ENCODE measurements around the gene WDR45. TPM values are rescaled to one million over a fixed set of nuclear protein-coding genes. Genes with fewer than 3 reads are reported as not detected.

WDR45 gene
- total RNA-seq, 6 experiments from 2014 or later, result 37.4 to 46.6 (median 41.0) TPM

DNA sequence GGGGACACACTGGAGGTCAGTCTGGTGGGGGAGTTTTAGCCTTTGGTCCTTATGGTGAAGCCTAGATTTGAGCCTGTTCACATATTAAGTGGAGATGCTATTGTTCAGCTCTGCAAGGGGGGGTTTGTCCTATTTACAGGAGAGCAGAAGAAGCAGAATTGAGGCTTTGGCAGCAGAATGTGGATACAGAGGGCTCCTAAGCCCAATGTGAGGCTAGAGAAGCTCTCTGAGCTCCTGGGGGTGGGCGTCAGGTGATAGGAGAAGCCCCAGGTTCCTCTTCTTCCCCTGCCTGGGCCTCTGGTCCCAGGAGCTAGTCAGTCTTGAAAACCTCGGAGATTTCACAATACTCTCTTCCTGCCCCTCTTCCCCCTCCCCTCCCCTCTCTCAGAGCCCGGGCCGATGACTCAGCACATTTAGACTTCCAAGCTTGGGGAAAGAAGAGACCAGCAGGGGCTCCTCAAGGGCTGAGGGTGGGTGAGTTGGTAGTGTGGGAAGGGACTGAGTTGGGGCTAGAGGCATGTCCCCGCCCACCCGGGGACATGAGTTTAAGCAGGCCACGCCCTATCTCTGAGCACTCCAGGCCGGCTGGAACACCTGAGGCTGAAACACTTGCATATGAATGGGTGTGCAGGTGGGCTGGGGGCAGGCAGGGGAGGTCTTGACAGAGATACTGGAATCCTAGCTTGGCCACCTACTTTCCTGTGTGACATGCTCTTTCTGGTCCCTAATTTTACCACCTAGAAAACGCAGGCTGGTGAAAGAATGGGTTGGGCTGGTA lies 39.9 kb downstream of the WDR45 start:
- Mint-ChIP-seq H3K4me1 (ENCODE audit: low read depth) (peaks cover 40% of the 10 kb centered on the region), H3K27me3 (ENCODE audit: insufficient read depth) (peaks cover 1% of the 10 kb centered on the region; the same call in 1 of the 2 replicates), H3K9me3 (no peaks in the 10 kb centered on the region), H3K27ac (peak overlapping the region; percentile 97), H3K4me3 (peak overlapping the region; percentile 93), H3K36me3 (ENCODE audit: low read depth) (peaks cover 28% of the 10 kb centered on the region)
- DNase-seq, result peak; percentile 86
- TF ChIP-seq, protein P1, sequence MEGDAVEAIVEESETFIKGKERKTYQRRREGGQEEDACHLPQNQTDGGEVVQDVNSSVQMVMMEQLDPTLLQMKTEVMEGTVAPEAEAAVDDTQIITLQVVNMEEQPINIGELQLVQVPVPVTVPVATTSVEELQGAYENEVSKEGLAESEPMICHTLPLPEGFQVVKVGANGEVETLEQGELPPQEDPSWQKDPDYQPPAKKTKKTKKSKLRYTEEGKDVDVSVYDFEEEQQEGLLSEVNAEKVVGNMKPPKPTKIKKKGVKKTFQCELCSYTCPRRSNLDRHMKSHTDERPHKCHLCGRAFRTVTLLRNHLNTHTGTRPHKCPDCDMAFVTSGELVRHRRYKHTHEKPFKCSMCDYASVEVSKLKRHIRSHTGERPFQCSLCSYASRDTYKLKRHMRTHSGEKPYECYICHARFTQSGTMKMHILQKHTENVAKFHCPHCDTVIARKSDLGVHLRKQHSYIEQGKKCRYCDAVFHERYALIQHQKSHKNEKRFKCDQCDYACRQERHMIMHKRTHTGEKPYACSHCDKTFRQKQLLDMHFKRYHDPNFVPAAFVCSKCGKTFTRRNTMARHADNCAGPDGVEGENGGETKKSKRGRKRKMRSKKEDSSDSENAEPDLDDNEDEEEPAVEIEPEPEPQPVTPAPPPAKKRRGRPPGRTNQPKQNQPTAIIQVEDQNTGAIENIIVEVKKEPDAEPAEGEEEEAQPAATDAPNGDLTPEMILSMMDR (IDR thresholded peaks at IDR 0.05), result peak; percentile 23; the same call in 1 of the 2 replicates

DNA sequence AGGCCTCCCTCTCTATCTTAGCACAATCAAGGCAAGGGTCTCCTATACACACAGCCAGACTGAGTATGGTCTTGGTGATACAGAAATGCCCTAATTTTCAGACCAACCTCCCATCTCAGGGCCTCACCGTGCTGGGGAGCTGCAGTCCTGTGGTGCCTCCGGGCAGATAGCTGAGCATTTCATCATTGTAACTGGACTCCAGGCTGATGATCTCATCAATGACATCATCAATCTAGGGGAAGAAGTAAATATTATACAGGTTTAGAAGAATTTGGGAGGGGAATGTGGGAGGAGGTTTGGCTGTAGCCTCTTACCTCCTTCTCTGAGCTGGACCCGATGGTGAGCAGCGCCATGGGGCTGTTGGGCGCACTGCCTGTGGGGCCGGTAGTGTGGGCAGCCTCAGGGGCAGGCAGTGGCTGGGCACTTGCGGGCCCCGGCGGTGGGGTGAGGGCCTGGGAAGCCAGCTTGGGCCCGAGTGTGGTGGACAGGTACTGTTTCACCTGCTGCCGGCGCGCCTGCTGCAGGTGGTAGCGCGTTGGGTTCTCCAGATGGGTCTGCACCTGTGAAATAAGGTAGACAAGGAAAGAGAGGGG lies 41.7 kb downstream of the WDR45 start:
- TF ChIP-seq, protein P1 (IDR thresholded peaks at IDR 0.05), result no peak
- Mint-ChIP-seq H3K9me3 (no peaks in the 10 kb centered on the region), H3K4me3 (peak overlapping the region; percentile 77), H3K27me3 (ENCODE audit: insufficient read depth) (no peaks in the 10 kb centered on the region; the same call in 1 of the 2 replicates), H3K27ac (peak overlapping the region; percentile 97), H3K4me1 (ENCODE audit: low read depth) (peaks cover 37% of the 10 kb centered on the region), H3K36me3 (ENCODE audit: low read depth) (peaks cover 37% of the 10 kb centered on the region)
- peak; percentile 69 for DNase-seq

DNA sequence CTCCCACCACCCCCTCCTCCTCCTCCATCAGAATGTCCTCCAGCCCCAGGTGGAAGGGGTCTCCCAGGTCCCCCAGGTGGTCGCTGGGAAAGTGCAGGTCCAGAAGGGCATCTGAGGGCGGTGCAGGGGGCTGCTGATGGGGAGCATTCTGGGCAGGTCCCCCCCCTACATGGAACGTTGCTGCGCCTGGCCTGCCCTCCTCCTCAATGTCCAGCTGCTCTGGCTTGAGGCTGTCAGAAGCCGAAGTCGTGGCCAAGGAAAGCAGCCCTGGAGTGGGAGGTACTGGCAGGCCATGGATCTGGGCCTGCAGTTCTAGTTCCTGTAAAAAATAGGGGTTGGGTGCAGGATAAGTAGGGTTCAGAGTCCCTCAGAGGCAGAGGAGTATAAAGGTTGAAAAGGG lies 49.4 kb downstream of the WDR45 start:
- TF ChIP-seq, protein P1 (IDR thresholded peaks at IDR 0.05), result no peak
- Mint-ChIP-seq H3K27me3 (ENCODE audit: insufficient read depth) (no peaks in the 10 kb centered on the region; the same call in 1 of the 2 replicates), H3K4me3 (no peak overlapping the region), H3K4me1 (ENCODE audit: low read depth) (peaks cover 7% of the 10 kb centered on the region; the same call in 1 of the 2 replicates), H3K9me3 (no peaks in the 10 kb centered on the region), H3K36me3 (ENCODE audit: low read depth) (peaks cover 21% of the 10 kb centered on the region), H3K27ac (no peak overlapping the region)
- DNase-seq, result no peak

DNA sequence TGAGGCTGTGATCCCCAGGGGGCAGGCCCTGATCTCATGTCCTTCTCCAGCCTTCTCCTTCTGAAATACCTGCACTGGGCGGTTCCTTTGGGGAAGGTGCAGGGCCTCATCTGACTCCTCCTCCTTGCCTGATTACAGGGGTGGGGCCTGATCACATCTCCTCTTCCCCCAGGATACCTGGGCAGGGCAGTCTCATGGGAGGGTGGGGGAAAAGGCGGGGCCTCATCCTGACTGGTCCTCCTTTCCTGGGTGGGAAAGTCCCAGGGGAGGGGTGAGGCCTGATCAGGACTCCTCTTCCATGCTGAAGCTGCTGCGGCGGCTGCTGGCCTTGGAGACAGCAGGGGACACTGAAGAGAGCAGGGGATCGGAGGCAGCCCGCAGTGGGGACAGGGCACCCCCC lies 49.8 kb downstream of the WDR45 start:
- TF ChIP-seq, protein P1 (IDR thresholded peaks at IDR 0.05), result no peak
- DNase-seq, result no peak
- Mint-ChIP-seq H3K4me3 (no peak overlapping the region), H3K27me3 (ENCODE audit: insufficient read depth) (no peaks in the 10 kb centered on the region; the same call in 1 of the 2 replicates), H3K27ac (no peak overlapping the region), H3K36me3 (ENCODE audit: low read depth) (peaks cover 20% of the 10 kb centered on the region), H3K4me1 (ENCODE audit: low read depth) (peaks cover 7% of the 10 kb centered on the region; the same call in 1 of the 2 replicates), H3K9me3 (no peaks in the 10 kb centered on the region)

Other genes starting within 250 kb of the WDR45 start
- not detected for gene PCSK1N, start 244.3 kb downstream of the WDR45 start, total RNA-seq (2021; fragmentation: NEBNext Ultra II Directional; extraction: Animal tissue kit (Norgen Biotek cat#: 25700))
- 10 to 100 TPM; 53.0 to 65.2 (median 61.6) TPM for gene TIMM17B, start 182.1 kb downstream of the WDR45 start, total RNA-seq (2021; fragmentation: NEBNext Ultra II Directional; extraction: Animal tissue kit (Norgen Biotek cat#: 25700))
- 10 to 100 TPM; 66.3 to 82.1 (median 71.1) TPM for gene PQBP1, start 182.0 kb downstream of the WDR45 start, total RNA-seq (2021; fragmentation: NEBNext Ultra II Directional; extraction: Animal tissue kit (Norgen Biotek cat#: 25700))
- 10 to 100 TPM; 45.0 to 53.7 (median 47.0) TPM for gene SLC35A2, start 168.2 kb downstream of the WDR45 start, total RNA-seq (2021; fragmentation: NEBNext Ultra II Directional; extraction: Animal tissue kit (Norgen Biotek cat#: 25700))
- gene PIM2, start 160.9 kb downstream of the WDR45 start, total RNA-seq (2021; fragmentation: NEBNext Ultra II Directional; extraction: Animal tissue kit (Norgen Biotek cat#: 25700)), result 1 to 10 TPM; 5.8 to 7.5 (median 6.5) TPM
- gene OTUD5, start 122.3 kb downstream of the WDR45 start, total RNA-seq (2021; fragmentation: NEBNext Ultra II Directional; extraction: Animal tissue kit (Norgen Biotek cat#: 25700)), result 10 to 100 TPM; 47.6 to 55.0 (median 52.7) TPM
- gene KCND1, start 108.0 kb downstream of the WDR45 start, total RNA-seq (2021; fragmentation: NEBNext Ultra II Directional; extraction: Animal tissue kit (Norgen Biotek cat#: 25700)), result 1 to 10 TPM; 3.0 to 6.2 (median 5.4) TPM
- gene GRIPAP1, start 77.6 kb downstream of the WDR45 start, total RNA-seq (2021; fragmentation: NEBNext Ultra II Directional; extraction: Animal tissue kit (Norgen Biotek cat#: 25700)), result 10 to 100 TPM; 23.2 to 32.1 (median 27.5) TPM
- 10 to 100 TPM; 76.6 to 89.1 (median 83.9) TPM for gene TFE3, start 36.5 kb downstream of the WDR45 start, total RNA-seq (2021; fragmentation: NEBNext Ultra II Directional; extraction: Animal tissue kit (Norgen Biotek cat#: 25700))
- gene CCDC120, start 20.9 kb downstream of the WDR45 start, total RNA-seq (2021; fragmentation: NEBNext Ultra II Directional; extraction: Animal tissue kit (Norgen Biotek cat#: 25700)), result under 1 TPM in 4 of 6 experiments, not detected in 2; 0.05 to 0.62 (median 0.24) TPM
- gene PRAF2, start 5.9 kb downstream of the WDR45 start, total RNA-seq (2021; fragmentation: NEBNext Ultra II Directional; extraction: Animal tissue kit (Norgen Biotek cat#: 25700)), result 100 to 1,000 TPM in 1 of 6 experiments, 10 to 100 TPM in 5; 68.0 to 100 (median 76.7) TPM
- gene GPKOW, start 43.8 kb upstream of the WDR45 start, total RNA-seq (2021; fragmentation: NEBNext Ultra II Directional; extraction: Animal tissue kit (Norgen Biotek cat#: 25700)), result 10 to 100 TPM; 20.6 to 27.0 (median 23.7) TPM
- 1 to 10 TPM in 5 of 6 experiments, under 1 TPM in 1; 0.94 to 1.9 (median 1.1) TPM for gene MAGIX, start 82.9 kb upstream of the WDR45 start, total RNA-seq (2021; fragmentation: NEBNext Ultra II Directional; extraction: Animal tissue kit (Norgen Biotek cat#: 25700))
- gene PLP2, start 92.0 kb upstream of the WDR45 start, total RNA-seq (2021; fragmentation: NEBNext Ultra II Directional; extraction: Animal tissue kit (Norgen Biotek cat#: 25700)), result 100 to 1,000 TPM; 163 to 214 (median 178) TPM
- 10 to 100 TPM in 3 of 6 experiments, 1 to 10 TPM in 3; 8.0 to 10.7 (median 9.7) TPM for gene PRICKLE3, start 106.5 kb upstream of the WDR45 start, total RNA-seq (2021; fragmentation: NEBNext Ultra II Directional; extraction: Animal tissue kit (Norgen Biotek cat#: 25700))
- under 1 TPM; 0.11 to 0.34 (median 0.24) TPM for gene SYP, start 120.3 kb upstream of the WDR45 start, total RNA-seq (2021; fragmentation: NEBNext Ultra II Directional; extraction: Animal tissue kit (Norgen Biotek cat#: 25700))
- gene CACNA1F, start 153.5 kb upstream of the WDR45 start, total RNA-seq (2021; fragmentation: NEBNext Ultra II Directional; extraction: Animal tissue kit (Norgen Biotek cat#: 25700)), result not detected
- gene CCDC22, start 155.6 kb upstream of the WDR45 start, total RNA-seq (2021; fragmentation: NEBNext Ultra II Directional; extraction: Animal tissue kit (Norgen Biotek cat#: 25700)), result 10 to 100 TPM; 12.9 to 16.3 (median 15.1) TPM
- under 1 TPM in 3 of 6 experiments, not detected in 3; 0.09 to 0.16 (median 0.14) TPM for gene FOXP3, start 184.8 kb upstream of the WDR45 start, total RNA-seq (2021; fragmentation: NEBNext Ultra II Directional; extraction: Animal tissue kit (Norgen Biotek cat#: 25700))
- gene PPP1R3F, start 189.9 kb upstream of the WDR45 start, total RNA-seq (2021; fragmentation: NEBNext Ultra II Directional; extraction: Animal tissue kit (Norgen Biotek cat#: 25700)), result 1 to 10 TPM; 2.4 to 4.5 (median 4.1) TPM
- not detected for gene GAGE10, start 223.8 kb upstream of the WDR45 start, total RNA-seq (2021; fragmentation: NEBNext Ultra II Directional; extraction: Animal tissue kit (Norgen Biotek cat#: 25700))
- gene GAGE12J, start 242.2 kb upstream of the WDR45 start, total RNA-seq (2021; fragmentation: NEBNext Ultra II Directional; extraction: Animal tissue kit (Norgen Biotek cat#: 25700)), result not detected